Measurements from ENCODE around the gene POLR3G.

DNA sequence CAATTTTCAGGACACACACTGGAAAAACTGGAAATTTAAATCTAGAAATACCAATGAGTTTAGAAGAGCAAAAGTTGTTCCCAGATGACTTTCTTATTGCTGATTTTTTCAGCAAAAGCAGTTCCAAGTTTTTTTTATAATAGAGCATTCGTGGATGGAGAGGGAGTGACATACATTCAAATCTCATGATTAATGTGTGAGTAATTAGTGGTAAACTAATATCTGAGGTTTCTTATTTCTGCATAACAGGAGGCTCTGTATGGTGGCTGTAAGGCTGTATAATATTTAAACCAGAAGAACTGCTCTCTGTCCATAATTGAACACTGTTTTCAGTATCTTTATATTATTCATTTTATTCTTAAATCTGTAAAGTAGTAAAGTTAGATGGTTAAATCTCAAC is 28.9 kb downstream of the POLR3G start:
- TF ChIP-seq, protein P1, sequence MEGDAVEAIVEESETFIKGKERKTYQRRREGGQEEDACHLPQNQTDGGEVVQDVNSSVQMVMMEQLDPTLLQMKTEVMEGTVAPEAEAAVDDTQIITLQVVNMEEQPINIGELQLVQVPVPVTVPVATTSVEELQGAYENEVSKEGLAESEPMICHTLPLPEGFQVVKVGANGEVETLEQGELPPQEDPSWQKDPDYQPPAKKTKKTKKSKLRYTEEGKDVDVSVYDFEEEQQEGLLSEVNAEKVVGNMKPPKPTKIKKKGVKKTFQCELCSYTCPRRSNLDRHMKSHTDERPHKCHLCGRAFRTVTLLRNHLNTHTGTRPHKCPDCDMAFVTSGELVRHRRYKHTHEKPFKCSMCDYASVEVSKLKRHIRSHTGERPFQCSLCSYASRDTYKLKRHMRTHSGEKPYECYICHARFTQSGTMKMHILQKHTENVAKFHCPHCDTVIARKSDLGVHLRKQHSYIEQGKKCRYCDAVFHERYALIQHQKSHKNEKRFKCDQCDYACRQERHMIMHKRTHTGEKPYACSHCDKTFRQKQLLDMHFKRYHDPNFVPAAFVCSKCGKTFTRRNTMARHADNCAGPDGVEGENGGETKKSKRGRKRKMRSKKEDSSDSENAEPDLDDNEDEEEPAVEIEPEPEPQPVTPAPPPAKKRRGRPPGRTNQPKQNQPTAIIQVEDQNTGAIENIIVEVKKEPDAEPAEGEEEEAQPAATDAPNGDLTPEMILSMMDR (IDR thresholded peaks at IDR 0.05), result no peak
- no peak for TF ChIP-seq POLR2A (IDR thresholded peaks at IDR 0.05)
